ACC112 (cell line): ENCODE measurements around the gene ALOXE3.
"Not testable (repeated sequence)": the region's sequence is repeated elsewhere in the genome, so short reads cannot be mapped to it uniquely, and the experiment has no call there.

Source experiments
- H2AFZ ChIP-seq: fragments of 200-600 bp; sonication (generic); one replicate; pipeline ENCODE4 v1.6.0; 2017; ENCODE audit warnings: antibody characterized with exemption, low read length; ENCODE audit not compliant: unreplicated experiment
- H3K27ac ChIP-seq: fragments of 200-600 bp; sonication (generic); 2 replicates; pipeline ENCODE4 v1.5.1; 2014; ENCODE audit warnings: low read depth, mild to moderate bottlenecking, antibody characterized with exemption, low read length, moderate library complexity
- H3K27me3 ChIP-seq: fragments of 200-600 bp; sonication (generic); 2 replicates; pipeline ENCODE4 v1.6.1; 2014; ENCODE audit warnings: mild to moderate bottlenecking, antibody characterized with exemption, low read length, moderate library complexity, mixed read lengths; ENCODE audit not compliant: insufficient read depth
- H3K36me3 ChIP-seq: fragments of 200-600 bp; sonication (generic); 2 replicates; pipeline ENCODE4 v1.6.1; 2016; ENCODE audit warnings: mild to moderate bottlenecking, antibody characterized with exemption, low read length, moderate library complexity, mixed read lengths; ENCODE audit not compliant: insufficient read depth
- H3K4me1 ChIP-seq: fragments of 200-600 bp; sonication (generic); one replicate; pipeline ENCODE4 v1.6.1; 2016; ENCODE audit warnings: low read length, mixed read lengths; ENCODE audit not compliant: insufficient read depth, unreplicated experiment, control insufficient read depth
- H3K4me3 ChIP-seq: fragments of 200-600 bp; sonication (generic); 2 replicates; pipeline ENCODE4 v1.5.1; 2014; ENCODE audit warnings: mild to moderate bottlenecking, low read depth, low read length
- H3K79me2 ChIP-seq: fragments of 200-600 bp; sonication (generic); one replicate; pipeline ENCODE4 v1.6.0; 2016; ENCODE audit warnings: low read length; ENCODE audit not compliant: control insufficient read depth, unreplicated experiment, insufficient read depth

Gene ALOXE3

GRCh38 chr17:8066841-8067775 is 51.2 kb downstream of the ALOXE3 start:
- peaks cover 12% of the 10 kb centered on the region for H3K4me1 ChIP-seq
- no peaks in the 10 kb centered on the region for H3K79me2 ChIP-seq
- H3K4me3 ChIP-seq = no peak overlapping the region
- H3K27me3 ChIP-seq = peaks cover 57% of the 10 kb centered on the region
- H2AFZ ChIP-seq = no peak overlapping the region
- H3K36me3 ChIP-seq = no peaks in the 10 kb centered on the region
- H3K27ac ChIP-seq = no peak overlapping the region

DNA sequence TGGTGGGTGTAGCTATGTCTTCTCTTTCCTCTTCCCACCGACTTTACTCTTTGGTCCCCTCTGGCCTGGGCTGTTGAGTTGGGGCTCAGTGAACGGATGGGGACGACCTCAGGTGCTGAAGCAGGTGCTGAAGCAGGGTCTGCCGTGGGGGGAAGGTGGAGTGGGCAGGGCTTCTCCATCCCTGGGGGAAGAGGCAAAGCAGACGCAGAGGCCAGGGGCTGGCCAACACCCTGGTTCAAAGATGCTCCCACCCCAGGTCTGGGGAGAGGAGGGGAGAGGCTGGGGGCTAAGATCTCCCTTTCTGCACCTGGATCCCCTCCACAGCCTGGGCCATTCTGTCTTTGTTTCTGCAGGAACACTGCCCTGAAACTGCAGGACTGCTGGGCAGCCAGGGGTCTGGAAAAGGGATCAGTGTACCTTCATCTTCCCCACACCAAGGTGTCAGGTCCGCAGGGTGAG is 53.7 kb downstream of the ALOXE3 start:
- no peak overlapping the region for H3K27ac ChIP-seq
- no peak overlapping the region for H2AFZ ChIP-seq
- no peaks in the 10 kb centered on the region for H3K36me3 ChIP-seq
- H3K4me3 ChIP-seq = no peak overlapping the region
- peaks cover 65% of the 10 kb centered on the region for H3K27me3 ChIP-seq
- peaks cover 18% of the 10 kb centered on the region for H3K4me1 ChIP-seq
- no peaks in the 10 kb centered on the region for H3K79me2 ChIP-seq

DNA sequence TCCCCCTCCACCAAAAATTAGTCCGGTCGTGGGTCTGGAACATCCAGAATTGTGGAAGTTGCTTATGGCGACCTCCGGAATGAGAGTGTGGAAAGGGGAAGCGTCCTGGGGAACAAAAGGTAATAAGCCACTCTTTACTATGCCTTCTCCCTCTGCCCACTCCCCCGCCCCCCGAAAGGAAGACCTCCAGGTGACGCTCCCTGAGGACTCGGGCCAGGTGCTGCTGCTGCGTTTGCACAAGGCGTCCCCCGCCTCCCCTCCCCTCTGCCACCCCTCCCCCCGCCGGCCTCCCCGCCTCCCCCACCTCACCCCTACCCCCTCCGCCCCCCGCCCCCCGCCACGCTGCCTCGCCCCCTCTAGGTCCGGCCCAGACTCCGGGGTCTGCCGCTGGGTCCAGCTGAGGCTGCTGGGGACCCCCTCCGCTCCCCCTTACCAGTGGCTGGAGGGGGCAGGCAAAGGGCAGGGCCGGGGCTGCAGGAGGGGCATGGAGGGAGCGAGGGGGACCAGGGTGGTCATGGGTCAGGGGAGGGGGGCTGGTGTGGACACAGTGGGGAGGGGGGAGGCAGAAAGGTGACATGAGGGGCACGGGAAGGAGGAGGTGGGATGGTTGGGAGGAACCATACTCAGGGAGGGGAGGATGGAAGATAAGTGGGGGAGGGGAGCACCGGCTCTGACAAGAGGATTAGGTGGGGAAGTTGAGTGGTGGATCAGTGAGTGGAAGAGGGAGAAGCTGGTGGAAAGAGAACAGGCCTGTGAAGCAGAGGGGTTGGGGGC is 54.4 kb downstream of the ALOXE3 start:
- Histone ChIP-seq H2AFZ (no peak overlapping the region), H3K27ac (no peak overlapping the region), H3K36me3 (no peaks in the 10 kb centered on the region), H3K79me2 (no peaks in the 10 kb centered on the region), H3K4me1 (peaks cover 24% of the 10 kb centered on the region), H3K4me3 (no peak overlapping the region), H3K27me3 (peaks cover 71% of the 10 kb centered on the region)

- Histone ChIP-seq H3K4me3 (peak overlapping the region; percentile 74), H3K27me3 (peaks cover 79% of the 10 kb centered on the region), H3K79me2 (no peaks in the 10 kb centered on the region), H2AFZ (peak overlapping the region; percentile 36), H3K27ac (no peak overlapping the region), H3K36me3 (no peaks in the 10 kb centered on the region), H3K4me1 (peaks cover 28% of the 10 kb centered on the region)
Observed at GRCh38 chr17:8062807-8063483, 55.4 kb downstream of the ALOXE3 start.

GRCh38 chr17:8062435-8062806 is 55.9 kb downstream of the ALOXE3 start:
- H3K4me1 ChIP-seq = peaks cover 30% of the 10 kb centered on the region
- peak overlapping the region; percentile 36 for H2AFZ ChIP-seq
- peaks cover 81% of the 10 kb centered on the region for H3K27me3 ChIP-seq
- peak overlapping the region; percentile 74 for H3K4me3 ChIP-seq
- H3K27ac ChIP-seq = no peak overlapping the region
- no peaks in the 10 kb centered on the region for H3K36me3 ChIP-seq
- H3K79me2 ChIP-seq = no peaks in the 10 kb centered on the region

DNA sequence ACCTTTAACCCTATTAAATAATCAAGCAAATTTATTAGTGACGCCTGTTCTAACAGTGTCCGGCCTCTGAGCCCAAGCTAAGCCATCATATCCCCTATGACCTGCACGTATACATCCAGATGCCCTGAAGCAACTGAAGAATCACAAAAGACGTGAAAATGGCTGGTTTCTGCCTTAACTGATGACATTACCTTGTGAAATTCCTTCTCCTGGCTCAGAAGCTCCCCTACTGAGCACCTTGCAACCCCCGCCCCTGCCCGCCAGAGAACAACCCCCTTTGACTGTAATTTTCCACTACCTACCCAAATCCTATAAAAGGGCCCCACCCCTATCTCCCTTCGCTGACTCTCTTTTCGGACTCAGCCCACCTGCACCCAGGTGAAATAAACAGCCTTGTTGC is 56.5 kb downstream of the ALOXE3 start:
- H3K79me2 ChIP-seq, H3K4me3 ChIP-seq, H3K27ac ChIP-seq, H3K36me3 ChIP-seq, H2AFZ ChIP-seq: not testable (repeated sequence)
- Histone ChIP-seq H3K4me1 (peaks cover 31% of the 10 kb centered on the region), H3K27me3 (peaks cover 78% of the 10 kb centered on the region)

- H3K4me1 ChIP-seq = peaks cover 45% of the 10 kb centered on the region
- H3K36me3 ChIP-seq = no peaks in the 10 kb centered on the region
- no peaks in the 10 kb centered on the region for H3K79me2 ChIP-seq
- peak overlapping the region; percentile 58; the same call in 1 of the 2 replicates for H3K4me3 ChIP-seq
- H3K27me3 ChIP-seq = peaks cover 68% of the 10 kb centered on the region
- no peak overlapping the region for H3K27ac ChIP-seq
- no peak overlapping the region for H2AFZ ChIP-seq
Observed at GRCh38 chr17:8060274-8060673, 58.0 kb downstream of the ALOXE3 start.

- Histone ChIP-seq H3K79me2 (no peaks in the 10 kb centered on the region), H3K27me3 (peaks cover 57% of the 10 kb centered on the region), H3K4me1 (peaks cover 45% of the 10 kb centered on the region), H2AFZ (no peak overlapping the region), H3K4me3 (no peak overlapping the region), H3K36me3 (no peaks in the 10 kb centered on the region), H3K27ac (no peak overlapping the region)
Observed at GRCh38 chr17:8059131-8059530, 59.2 kb downstream of the ALOXE3 start.

DNA sequence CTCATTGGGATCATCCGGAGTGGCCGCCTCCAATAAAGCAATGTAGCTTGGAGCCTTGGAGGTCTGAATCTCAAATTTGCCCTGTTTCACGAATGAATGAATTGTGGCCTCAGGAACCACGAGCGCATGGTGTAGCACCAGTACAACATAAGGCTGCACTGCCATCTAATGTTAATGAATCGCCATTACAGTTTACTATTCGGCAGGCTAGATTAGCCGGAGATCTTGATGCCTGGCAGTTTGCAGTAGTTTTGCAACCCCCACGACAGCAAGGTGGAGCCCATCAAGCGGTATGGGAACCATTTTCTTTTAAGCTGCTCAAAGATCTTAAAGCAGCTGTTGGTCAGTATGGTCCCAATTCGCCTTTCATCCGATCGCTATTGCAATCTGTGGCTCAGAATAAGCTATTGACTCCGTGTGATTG is 60.6 kb downstream of the ALOXE3 start:
- Histone ChIP-seq H3K27me3 (peaks cover 45% of the 10 kb centered on the region), H3K79me2 (no peaks in the 10 kb centered on the region), H2AFZ (no peak overlapping the region), H3K27ac (no peak overlapping the region), H3K4me3 (peak overlapping the region; percentile 64), H3K4me1 (peaks cover 39% of the 10 kb centered on the region), H3K36me3 (no peaks in the 10 kb centered on the region)

DNA sequence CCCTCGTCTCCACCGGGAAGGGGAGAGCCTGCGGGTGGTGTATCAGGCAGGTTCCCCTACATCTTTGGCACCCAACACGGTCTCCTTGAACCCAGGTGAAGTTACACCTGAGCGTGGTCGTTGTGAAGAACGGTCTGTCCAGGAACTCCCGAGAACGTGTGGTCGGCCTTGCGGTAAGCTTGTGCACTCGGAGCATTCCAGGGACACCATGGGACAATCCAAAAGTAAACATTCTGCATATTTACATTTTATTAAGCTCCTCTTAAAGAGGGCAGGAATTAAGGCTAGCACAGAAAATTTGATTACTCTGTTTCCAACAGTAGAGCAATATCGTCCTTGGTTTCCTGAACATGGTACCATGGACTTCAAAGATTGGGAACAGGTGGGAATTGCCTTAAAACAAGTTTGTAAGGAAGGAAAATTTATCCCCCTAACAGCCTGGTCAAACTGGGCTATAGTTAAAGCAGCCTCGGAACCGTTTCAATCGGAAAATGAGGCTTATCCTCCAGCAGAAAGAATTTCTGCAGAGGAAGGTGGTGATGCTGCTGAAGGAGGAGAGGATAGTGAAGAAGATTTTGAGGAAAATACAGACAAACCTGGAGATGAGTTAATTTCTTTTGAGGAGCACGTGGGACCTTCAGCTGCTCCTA is 61.2 kb downstream of the ALOXE3 start:
- no peak overlapping the region for H3K4me3 ChIP-seq
- H2AFZ ChIP-seq = no peak overlapping the region
- H3K79me2 ChIP-seq = no peaks in the 10 kb centered on the region
- peaks cover 33% of the 10 kb centered on the region for H3K4me1 ChIP-seq
- peaks cover 39% of the 10 kb centered on the region for H3K27me3 ChIP-seq
- H3K36me3 ChIP-seq = no peaks in the 10 kb centered on the region
- H3K27ac ChIP-seq = no peak overlapping the region
